Right hindlimb (tissue), 1 donor: Measurements from ENCODE around the gene CAMK2A.

Experiments used
- DNase-seq: peaks from one replicate; pipeline ENCODE4 v3.0.0-alpha.2; 2018

Gene CAMK2A

GRCh38 chr5:150184006-150184405 lies 105.6 kb downstream of the CAMK2A start:
- DNase-seq = no peak

DNA sequence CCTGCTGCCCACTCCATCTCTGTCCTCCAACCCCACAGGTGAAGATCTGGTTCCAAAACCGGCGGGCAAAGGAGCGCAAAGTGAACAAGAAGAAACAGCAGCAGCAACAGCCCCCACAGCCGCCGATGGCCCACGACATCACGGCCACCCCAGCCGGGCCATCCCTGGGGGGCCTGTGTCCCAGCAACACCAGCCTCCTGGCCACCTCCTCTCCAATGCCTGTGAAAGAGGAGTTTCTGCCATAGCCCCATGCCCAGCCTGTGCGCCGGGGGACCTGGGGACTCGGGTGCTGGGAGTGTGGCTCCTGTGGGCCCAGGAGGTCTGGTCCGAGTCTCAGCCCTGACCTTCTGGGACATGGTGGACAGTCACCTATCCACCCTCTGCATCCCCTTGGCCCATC lies 106.1 kb downstream of the CAMK2A start:
- DNase-seq = no peak

DNA sequence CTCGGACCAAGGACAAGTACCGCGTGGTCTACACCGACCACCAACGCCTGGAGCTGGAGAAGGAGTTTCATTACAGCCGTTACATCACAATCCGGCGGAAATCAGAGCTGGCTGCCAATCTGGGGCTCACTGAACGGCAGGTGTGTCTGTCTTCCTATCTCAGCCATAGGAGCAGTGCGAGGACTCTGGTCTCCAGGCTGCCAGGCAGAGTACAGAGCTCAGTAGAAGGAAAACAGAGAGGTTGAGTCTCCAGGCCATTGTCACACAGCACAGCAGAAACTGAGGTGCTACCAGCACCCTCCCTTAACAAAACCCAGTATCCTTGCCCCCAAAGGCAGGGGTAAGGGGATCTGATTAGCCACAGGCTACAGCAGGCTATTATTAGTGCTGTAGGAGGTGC lies 106.8 kb downstream of the CAMK2A start:
- DNase-seq = no peak

DNA sequence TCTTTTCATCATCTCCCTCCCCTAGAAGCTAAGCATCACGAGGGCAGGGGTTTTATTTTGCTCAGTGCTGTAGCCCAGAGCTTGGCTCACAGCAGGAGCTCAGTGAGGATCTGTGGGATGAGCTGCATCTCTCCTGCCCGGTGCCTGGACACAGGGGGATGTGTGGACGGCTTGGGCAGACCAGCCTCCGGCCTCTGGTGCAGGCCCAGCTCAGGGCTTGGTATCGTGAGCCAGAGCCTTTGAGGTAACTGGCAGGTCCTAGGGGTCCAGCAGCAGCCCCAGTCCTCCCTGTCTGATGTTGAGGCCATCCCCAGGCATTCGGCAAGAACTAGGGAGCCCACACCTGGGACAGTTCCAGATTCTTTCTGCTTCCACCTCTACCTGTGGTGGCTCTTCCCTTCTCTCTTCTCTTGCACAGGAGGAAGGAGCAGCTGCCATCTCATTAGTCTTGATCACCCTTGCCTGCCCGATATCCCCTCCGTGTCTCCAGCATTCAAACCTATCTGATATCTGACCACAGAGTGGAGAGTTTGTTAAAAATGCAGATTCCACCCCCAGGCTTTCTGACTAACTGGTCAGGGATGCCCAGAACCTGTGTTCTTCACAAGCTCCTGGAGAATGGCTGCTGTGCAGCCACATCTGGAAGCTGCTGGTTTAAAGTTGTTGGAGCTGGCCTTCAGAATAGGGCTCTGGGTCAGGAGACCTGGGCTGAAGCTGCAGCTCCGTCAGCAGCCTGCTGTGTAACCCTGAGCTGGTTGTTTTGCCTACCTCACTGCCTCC lies 107.6 kb downstream of the CAMK2A start:
- DNase-seq = no peak

- DNase-seq = no peak
Observed at GRCh38 chr5:150181027-150181426, 108.5 kb downstream of the CAMK2A start.

GRCh38 chr5:150180241-150181026 lies 109.1 kb downstream of the CAMK2A start:
- DNase-seq = peak; percentile 90

DNA sequence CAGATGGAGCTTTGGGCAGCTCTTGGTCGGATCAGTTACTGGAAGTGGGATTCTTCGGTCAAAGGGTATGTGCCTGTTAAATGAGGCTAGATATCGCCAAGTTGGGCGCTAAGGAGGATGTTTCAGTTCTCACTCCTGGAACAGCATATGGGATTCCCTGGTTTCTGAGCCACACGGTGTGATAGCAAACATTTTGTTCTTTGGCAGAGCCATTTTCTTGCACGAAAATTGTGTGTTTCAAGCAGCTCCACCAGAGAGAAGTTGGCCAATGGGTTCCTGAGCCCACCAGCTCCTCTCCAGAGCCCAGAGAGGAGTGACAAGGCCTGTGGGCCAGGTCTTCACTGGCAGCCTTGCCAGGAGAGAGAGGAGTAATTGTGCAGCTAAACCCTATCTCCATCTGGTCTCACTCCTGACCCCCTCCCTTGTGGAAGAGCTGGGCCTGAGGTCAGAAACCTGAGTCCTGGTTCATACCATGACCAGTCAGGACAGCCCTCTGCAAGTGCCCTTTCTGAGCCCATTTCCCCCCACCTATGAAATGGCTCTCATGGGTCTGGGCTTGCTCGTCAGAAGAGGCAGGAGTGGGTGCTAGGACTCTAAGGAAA lies 110.5 kb downstream of the CAMK2A start:
- DNase-seq = no peak

- no peak for DNase-seq
Observed at GRCh38 chr5:150178262-150178661, 111.3 kb downstream of the CAMK2A start.

DNA sequence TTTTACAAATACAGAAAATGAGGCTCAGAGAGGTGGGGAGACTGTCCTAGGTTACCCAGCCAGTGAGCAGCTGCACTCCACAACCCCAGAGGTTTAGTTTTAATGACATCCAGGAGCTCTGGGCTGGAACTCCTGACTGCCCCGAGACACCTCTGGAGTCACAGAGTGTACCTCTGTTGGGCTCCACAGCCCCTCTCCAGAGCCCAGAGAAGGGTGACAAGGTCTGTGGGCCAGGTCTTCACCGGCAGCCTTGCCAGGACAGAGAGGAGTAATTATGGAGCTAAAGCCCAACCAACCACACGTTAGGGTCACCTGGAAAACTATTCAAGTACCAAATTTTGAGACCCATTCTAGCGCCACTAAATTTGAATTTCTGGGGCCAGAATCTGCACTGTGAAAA lies 111.9 kb downstream of the CAMK2A start:
- no peak for DNase-seq

DNA sequence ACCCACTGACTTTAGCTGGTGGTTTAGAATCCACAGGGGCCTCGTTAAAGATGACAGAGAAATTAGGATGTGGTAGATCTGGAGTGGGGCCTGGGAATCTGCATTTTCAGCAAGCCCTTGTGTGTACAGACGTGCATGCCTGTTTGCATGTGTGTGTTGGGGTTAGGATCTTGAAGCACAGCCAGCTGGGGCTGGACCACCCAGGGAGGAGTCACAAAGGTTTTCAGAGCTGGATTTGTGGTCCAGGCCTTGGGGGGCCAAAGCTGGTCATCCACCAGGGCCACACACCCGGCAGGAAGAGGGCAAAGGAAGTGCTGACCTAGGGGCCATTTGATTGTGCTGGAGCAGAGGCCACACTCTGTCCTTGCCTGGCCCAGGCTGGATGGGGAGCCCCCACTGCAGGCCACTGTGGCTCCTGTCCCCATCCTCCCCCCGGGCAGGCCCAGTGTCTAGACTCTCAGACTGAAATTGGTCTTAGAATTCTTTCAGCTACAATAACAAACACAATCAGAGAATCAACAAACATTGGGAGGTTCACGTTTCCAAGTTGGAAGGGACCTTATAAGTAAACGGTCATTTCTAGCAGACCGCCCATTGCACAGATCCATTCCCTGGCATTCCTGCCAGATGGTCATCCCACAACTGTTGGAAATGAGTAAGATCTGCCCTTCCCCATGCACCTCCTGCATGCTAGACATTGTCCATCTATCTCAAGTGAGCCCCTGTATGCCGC lies 112.7 kb downstream of the CAMK2A start:
- DNase-seq = no peak

DNA sequence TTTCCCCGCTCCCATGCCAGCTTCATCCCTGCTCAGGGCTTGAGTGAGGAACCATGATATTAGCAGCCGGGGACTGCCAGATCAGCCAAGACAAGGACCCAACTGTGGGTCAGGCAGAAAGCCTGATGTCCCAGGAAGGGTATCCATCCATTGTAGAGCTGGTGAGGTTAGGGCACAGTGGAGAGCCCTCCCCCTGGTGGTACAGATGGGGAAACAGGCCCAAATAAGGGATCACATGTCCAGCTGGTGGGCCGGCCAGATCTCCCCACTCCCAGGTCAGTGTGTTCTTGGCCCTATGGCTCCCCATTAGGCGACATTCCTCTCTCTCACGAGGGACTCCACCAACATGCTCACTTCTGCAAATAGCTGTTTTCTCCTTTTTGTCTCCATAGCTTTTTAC lies 114.0 kb downstream of the CAMK2A start:
- no peak for DNase-seq

- no peak for DNase-seq
Observed at GRCh38 chr5:150175076-150175475, 114.5 kb downstream of the CAMK2A start.

DNA sequence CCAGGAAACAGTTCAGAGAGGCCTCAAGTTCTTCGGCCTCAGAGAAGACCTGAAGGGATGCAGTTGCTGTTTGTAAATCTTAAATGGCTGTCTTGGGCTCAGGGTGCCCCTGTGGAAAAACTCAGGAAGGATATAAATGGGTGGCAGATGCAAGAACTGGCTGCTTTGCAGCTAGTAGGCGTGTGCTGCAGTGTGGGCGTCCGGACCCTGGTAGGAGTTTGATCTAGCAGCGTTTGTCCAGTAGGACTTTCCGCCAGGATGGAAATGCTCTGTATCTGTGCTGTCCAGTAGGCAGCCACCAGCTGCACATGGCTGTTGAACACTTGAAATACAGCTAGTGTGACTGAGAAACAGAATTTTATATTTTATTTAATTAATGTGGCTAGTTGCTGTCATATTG lies 115.3 kb downstream of the CAMK2A start:
- no peak for DNase-seq

- DNase-seq = no peak
Observed at GRCh38 chr5:150173161-150173560, 116.4 kb downstream of the CAMK2A start.

- DNase-seq = no peak
Observed at GRCh38 chr5:150172556-150172955, 117.0 kb downstream of the CAMK2A start.

- DNase-seq = no peak
Observed at GRCh38 chr5:150172145-150172544, 117.4 kb downstream of the CAMK2A start.
